ENCODE data around the gene FSTL4. TPM values are rescaled to one million over a fixed set of nuclear protein-coding genes. Genes with fewer than 3 reads are reported as not detected.

The FSTL4 gene
- total and polyA plus RNA-seq, 2 of the 13 experiments (the other 11 are each of a cell fraction or from before 2014, with no cell fraction given), result 2.1 to 3.0 TPM

- no peak for FAIRE-seq
Measured at GRCh38 chr5:133468596-133468995, 143.7 kb downstream of the FSTL4 start.

More at GRCh38 chr5:133468596-133468995, 143.7 kb downstream of the FSTL4 start:
- intact Hi-C loops (cut with micrococcal nuclease; ENCODE audit: unreplicated experiment) (no loop called here), in situ Hi-C loops (cut with HindIII; ENCODE audit: extremely low pct_ligation_motif_present, low pct_unique_long_range_greater_than_20kb) (no loop called here)
- Histone ChIP-seq H3K4me2 (ENCODE audit: low read depth, low read length) (no peak overlapping the region), H3K9ac (ENCODE audit: insufficient read depth, low read depth, low read length) (no peak overlapping the region), H2AFZ (ENCODE audit: low read length) (no peak overlapping the region), H3K4me1 (ENCODE audit: insufficient read depth, low read length) (no peaks in the 10 kb centered on the region), H3K36me3 (replicated peaks in 1 of 2; ENCODE audit: control insufficient read depth in 1 of 2, insufficient read depth in 2 of 2, low read length in 2 of 2) (no peaks in the 10 kb centered on the region), H3K79me2 (ENCODE audit: insufficient read depth, low read length) (no peaks in the 10 kb centered on the region), H3K27me3 (ENCODE audit: control insufficient read depth in 1 of 2, insufficient read depth in 2 of 2, low read length in 2 of 2) (peaks cover 0 to 24% of the 10 kb centered on the region in 2 experiments; a peak in 3 of 5 replicates), H3K4me3 (replicated peaks in 1 of 3; ENCODE audit: insufficient read depth in 1 of 3, low read depth in 2 of 3, low read length in 3 of 3) (no peak overlapping the region), H3K27ac (ENCODE audit: extremely low read length, insufficient read depth, low read length) (no peak overlapping the region), H3K9me3 (ENCODE audit: low read length) (no peaks in the 10 kb centered on the region), H4K20me1 (ENCODE audit: insufficient read depth, low read length) (no peaks in the 10 kb centered on the region)
- POLR2A ChIA-PET, result no interaction called here
- WGBS (ENCODE audit: low lambda C conversion rate), result 11% methylated on average over 4 of the region's 6 CpGs
- CTCF ChIA-PET (ENCODE audit: low intra/inter-chr PET ratio, low total read pairs), result no interaction called here
- ATAC-seq (peak; percentile 38; the same call in 2 of the 3 replicates), DNase-seq (ENCODE audit: low spot score) (no peak)
- TF ChIP-seq, protein P1, sequence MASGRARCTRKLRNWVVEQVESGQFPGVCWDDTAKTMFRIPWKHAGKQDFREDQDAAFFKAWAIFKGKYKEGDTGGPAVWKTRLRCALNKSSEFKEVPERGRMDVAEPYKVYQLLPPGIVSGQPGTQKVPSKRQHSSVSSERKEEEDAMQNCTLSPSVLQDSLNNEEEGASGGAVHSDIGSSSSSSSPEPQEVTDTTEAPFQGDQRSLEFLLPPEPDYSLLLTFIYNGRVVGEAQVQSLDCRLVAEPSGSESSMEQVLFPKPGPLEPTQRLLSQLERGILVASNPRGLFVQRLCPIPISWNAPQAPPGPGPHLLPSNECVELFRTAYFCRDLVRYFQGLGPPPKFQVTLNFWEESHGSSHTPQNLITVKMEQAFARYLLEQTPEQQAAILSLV (CRISPR knock-in tag; IDR thresholded peaks at IDR 0.05; ENCODE audit: borderline replicate concordance), result no peak
- TF ChIP-seq FOXA1 (IDR thresholded peaks at IDR 0.05) (no peak), FOXA1 (CRISPR knock-in tag; IDR thresholded peaks at IDR 0.05) (no peak), SMYD3 (CRISPR knock-in tag; IDR thresholded peaks at IDR 0.05) (no peak), PAWR (CRISPR knock-in tag; IDR thresholded peaks at IDR 0.05; ENCODE audit: borderline replicate concordance) (no peak), NFAT5 (CRISPR knock-in tag; IDR thresholded peaks at IDR 0.05) (no peak), MXD1 (CRISPR knock-in tag; IDR thresholded peaks at IDR 0.05) (no peak), HMG20B (CRISPR knock-in tag; conservative IDR thresholded peaks at IDR 0.05) (no peak), BRD4 (CRISPR knock-in tag; IDR thresholded peaks at IDR 0.05) (no peak), NCOR1 (IDR thresholded peaks at IDR 0.05; ENCODE audit: borderline replicate concordance, low read length) (no peak), SP5 (CRISPR knock-in tag; IDR thresholded peaks at IDR 0.05; ENCODE audit: borderline replicate concordance, low read depth) (no peak)
- BruUV-seq (replicated peaks), result no TSS peak

Data from HepG2 (cell line).